ENCODE measurements around the gene SGTB. TPM values are rescaled to one million over a fixed set of nuclear protein-coding genes. Genes with fewer than 3 reads are reported as not detected.
A peak's percentile ranks its signal among the peaks of the same experiment; 100 is the strongest.

Gene SGTB
- total and polyA plus RNA-seq, 5 donors from 2014 or later, result 17.5 to 84.3 (median 23.7) TPM

- no peaks in the 10 kb centered on the region for H3K9me3 Mint-ChIP-seq
- peaks cover 17% of the 10 kb centered on the region for H3K36me3 Mint-ChIP-seq
- no peaks in the 10 kb centered on the region for H3K27me3 ChIP-seq (ENCODE audit: control insufficient read depth, insufficient read depth, low read length)
- ATAC-seq (ENCODE audit: low read depth in 2 of 2) (no peak), DNase-seq (no peak)
- peaks cover 58% of the 10 kb centered on the region for H3K4me1 ChIP-seq (ENCODE audit: control insufficient read depth, insufficient read depth, low read length, poor library complexity, severe bottlenecking)
- peak overlapping the region in 1 of 3 donors; percentile 98 for H3K27ac Mint-ChIP-seq
- no peaks in the 10 kb centered on the region for H3K27me3 Mint-ChIP-seq
- H3K4me1 Mint-ChIP-seq, result peaks cover 13 to 27% (median 20%) of the 10 kb centered on the region in 4 donors
- peak overlapping the region; percentile 91 for H3K27ac ChIP-seq (ENCODE audit: insufficient read depth, low read length, poor library complexity, severe bottlenecking)
- peaks cover 39% of the 10 kb centered on the region for H3K36me3 ChIP-seq (ENCODE audit: control insufficient read depth, insufficient read depth, low read length)
- no peak overlapping the region for H3K4me3 Mint-ChIP-seq
- peak overlapping the region; percentile 98 for H3K4me3 ChIP-seq (ENCODE audit: low read depth, low read length)
- H3K9me3 ChIP-seq (ENCODE audit: control insufficient read depth in 2 of 2, low read length in 2 of 2), result no peaks in the 10 kb centered on the region
Measured at GRCh38 chr5:65718576-65719310, 3.2 kb downstream of the SGTB start.

DNA sequence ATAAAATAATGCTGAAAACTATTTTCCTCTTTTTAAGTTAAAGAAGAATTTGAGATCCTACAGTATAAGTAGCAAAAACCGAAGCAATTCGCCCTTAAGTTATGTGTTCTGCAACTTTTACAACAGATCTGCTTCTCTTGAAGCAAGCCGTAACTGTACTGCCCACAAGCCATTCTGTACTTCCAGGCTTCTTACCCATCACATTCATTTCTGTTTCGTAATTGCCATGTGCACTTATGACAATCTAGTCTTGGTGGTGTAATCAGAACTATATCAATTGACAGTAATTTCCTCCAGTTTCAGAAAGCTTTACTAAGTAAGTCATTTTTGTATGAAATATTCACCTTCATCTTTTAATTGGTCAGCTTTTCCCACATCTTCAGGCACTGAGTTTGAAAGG, 13.8 kb downstream of the SGTB start:
- Histone ChIP-seq H3K4me1 (ENCODE audit: control insufficient read depth, insufficient read depth, low read length, poor library complexity, severe bottlenecking) (peaks cover 4% of the 10 kb centered on the region), H3K27ac (ENCODE audit: insufficient read depth, low read length, poor library complexity, severe bottlenecking) (peak overlapping the region; percentile 14), H3K27me3 (ENCODE audit: control insufficient read depth, insufficient read depth, low read length) (no peaks in the 10 kb centered on the region), H3K9me3 (ENCODE audit: control insufficient read depth in 2 of 2, low read length in 2 of 2) (no peaks in the 10 kb centered on the region), H3K36me3 (ENCODE audit: control insufficient read depth, insufficient read depth, low read length) (peaks cover 90% of the 10 kb centered on the region), H3K4me3 (ENCODE audit: low read depth, low read length) (no peak overlapping the region)
- H3K9me3 Mint-ChIP-seq, result peaks cover 0 to 1% (median 0%) of the 10 kb centered on the region in 7 donors
- peak overlapping the region in 1 of 3 donors; percentile 6 for H3K27ac Mint-ChIP-seq
- no peak overlapping the region for H3K4me3 Mint-ChIP-seq
- no peak for DNase-seq
- H3K27me3 Mint-ChIP-seq, result no peaks in the 10 kb centered on the region
- peaks cover 38% of the 10 kb centered on the region for H3K36me3 Mint-ChIP-seq
- H3K4me1 Mint-ChIP-seq, result peaks cover 13 to 53% (median 30%) of the 10 kb centered on the region in 4 donors
- no peak for ATAC-seq (ENCODE audit: low read depth in 2 of 2)

- Mint-ChIP-seq H3K36me3 (peaks cover 41% of the 10 kb centered on the region), H3K27me3 (no peaks in the 10 kb centered on the region), H3K9me3 (peaks cover 0 to 1% (median 0%) of the 10 kb centered on the region in 7 donors), H3K4me1 (peaks cover 13 to 54% (median 27%) of the 10 kb centered on the region in 4 donors), H3K27ac (no peak overlapping the region), H3K4me3 (no peak overlapping the region)
- H3K27me3 ChIP-seq (ENCODE audit: control insufficient read depth, insufficient read depth, low read length), result no peaks in the 10 kb centered on the region
- no peak overlapping the region for H3K27ac ChIP-seq (ENCODE audit: insufficient read depth, low read length, poor library complexity, severe bottlenecking)
- H3K4me1 ChIP-seq (ENCODE audit: control insufficient read depth, insufficient read depth, low read length, poor library complexity, severe bottlenecking), result no peaks in the 10 kb centered on the region
- H3K4me3 ChIP-seq (ENCODE audit: low read depth, low read length), result no peak overlapping the region
- DNase-seq, result no peak
- ATAC-seq (ENCODE audit: low read depth in 2 of 2), result no peak
- H3K36me3 ChIP-seq (ENCODE audit: control insufficient read depth, insufficient read depth, low read length), result peaks cover 90% of the 10 kb centered on the region
- H3K9me3 ChIP-seq (ENCODE audit: control insufficient read depth in 2 of 2, low read length in 2 of 2), result no peaks in the 10 kb centered on the region
Measured at GRCh38 chr5:65707663-65708062, 14.2 kb downstream of the SGTB start.

GRCh38 chr5:65704621-65705239, 17.2 kb downstream of the SGTB start:
- DNase-seq (no peak), ATAC-seq (ENCODE audit: low read depth in 2 of 2) (no peak)
- no peaks in the 10 kb centered on the region for H3K27me3 Mint-ChIP-seq
- Histone ChIP-seq H3K36me3 (ENCODE audit: control insufficient read depth, insufficient read depth, low read length) (peaks cover 83% of the 10 kb centered on the region), H3K27me3 (ENCODE audit: control insufficient read depth, insufficient read depth, low read length) (no peaks in the 10 kb centered on the region), H3K9me3 (ENCODE audit: control insufficient read depth in 2 of 2, low read length in 2 of 2) (no peaks in the 10 kb centered on the region), H3K27ac (ENCODE audit: insufficient read depth, low read length, poor library complexity, severe bottlenecking) (no peak overlapping the region), H3K4me1 (ENCODE audit: control insufficient read depth, insufficient read depth, low read length, poor library complexity, severe bottlenecking) (no peaks in the 10 kb centered on the region), H3K4me3 (ENCODE audit: low read depth, low read length) (no peak overlapping the region)
- no peak overlapping the region for H3K4me3 Mint-ChIP-seq
- H3K36me3 Mint-ChIP-seq, result peaks cover 33% of the 10 kb centered on the region
- peaks cover 0 to 1% (median 0%) of the 10 kb centered on the region in 7 donors for H3K9me3 Mint-ChIP-seq
- peaks cover 8 to 34% (median 13%) of the 10 kb centered on the region in 4 donors for H3K4me1 Mint-ChIP-seq
- H3K27ac Mint-ChIP-seq, result peak overlapping the region in 1 of 3 donors; percentile 7

DNA sequence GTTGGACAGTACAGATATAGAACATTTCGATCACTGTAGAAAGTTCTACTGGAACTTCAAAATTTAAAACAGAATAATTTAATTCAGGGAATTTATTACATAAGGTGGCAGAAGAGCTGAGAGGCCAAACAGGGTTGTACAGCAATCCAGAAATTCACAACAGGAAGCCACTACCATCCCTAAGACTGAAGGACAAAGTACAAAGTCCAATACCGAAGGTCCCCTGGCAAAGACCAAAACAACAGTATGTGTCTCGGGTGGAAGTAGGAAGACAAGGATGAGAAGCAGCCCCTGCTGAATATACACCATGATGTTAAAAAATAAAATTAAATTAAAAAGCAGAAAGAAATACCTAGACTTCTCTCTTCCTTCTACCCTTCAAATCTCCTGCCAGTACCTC, 19.9 kb downstream of the SGTB start:
- H3K36me3 Mint-ChIP-seq, result peaks cover 46% of the 10 kb centered on the region
- no peak for DNase-seq

DNA sequence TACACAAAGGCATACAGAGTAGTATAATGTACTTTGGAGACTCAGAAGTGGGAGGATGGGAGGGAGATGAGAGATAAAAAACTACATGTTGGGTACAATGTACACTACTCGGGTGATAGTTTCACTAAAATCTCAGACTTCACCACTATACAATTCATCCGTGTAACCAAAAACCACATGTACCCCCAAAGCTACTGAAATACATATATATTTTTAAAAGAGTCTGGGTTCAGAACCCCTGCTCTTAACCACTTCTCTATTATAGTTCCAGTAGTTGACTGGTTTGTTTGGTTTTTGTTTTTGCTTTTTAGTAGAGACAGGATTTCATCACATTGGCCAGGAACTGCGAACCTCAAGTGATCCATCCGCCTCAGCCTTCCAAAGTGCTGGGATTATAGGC, 22.6 kb downstream of the SGTB start:
- peaks cover 38% of the 10 kb centered on the region for H3K36me3 Mint-ChIP-seq
- H3K4me3 ChIP-seq (ENCODE audit: low read depth, low read length), result no peak overlapping the region
- no peak overlapping the region for H3K4me3 Mint-ChIP-seq
- DNase-seq, result no peak
- peaks cover 13 to 16% (median 15%) of the 10 kb centered on the region in 4 donors for H3K4me1 Mint-ChIP-seq
- H3K36me3 ChIP-seq (ENCODE audit: control insufficient read depth, insufficient read depth, low read length), result peaks cover 86% of the 10 kb centered on the region
- H3K27ac ChIP-seq (ENCODE audit: insufficient read depth, low read length, poor library complexity, severe bottlenecking), result no peak overlapping the region
- no peak for ATAC-seq (ENCODE audit: low read depth in 2 of 2)
- H3K27me3 Mint-ChIP-seq, result no peaks in the 10 kb centered on the region
- H3K27ac Mint-ChIP-seq, result no peak overlapping the region
- H3K4me1 ChIP-seq (ENCODE audit: control insufficient read depth, insufficient read depth, low read length, poor library complexity, severe bottlenecking), result no peaks in the 10 kb centered on the region
- H3K9me3 ChIP-seq (ENCODE audit: control insufficient read depth in 2 of 2, low read length in 2 of 2), result no peaks in the 10 kb centered on the region
- peaks cover 0 to 3% (median 0%) of the 10 kb centered on the region in 7 donors for H3K9me3 Mint-ChIP-seq
- H3K27me3 ChIP-seq (ENCODE audit: control insufficient read depth, insufficient read depth, low read length), result no peaks in the 10 kb centered on the region

More for the DNA sequence above, 19.9 kb downstream of the SGTB start:
- Histone ChIP-seq H3K9me3 (ENCODE audit: control insufficient read depth in 2 of 2, low read length in 2 of 2) (no peaks in the 10 kb centered on the region), H3K27me3 (ENCODE audit: control insufficient read depth, insufficient read depth, low read length) (no peaks in the 10 kb centered on the region), H3K27ac (ENCODE audit: insufficient read depth, low read length, poor library complexity, severe bottlenecking) (no peak overlapping the region), H3K4me3 (ENCODE audit: low read depth, low read length) (no peak overlapping the region), H3K4me1 (ENCODE audit: control insufficient read depth, insufficient read depth, low read length, poor library complexity, severe bottlenecking) (no peaks in the 10 kb centered on the region), H3K36me3 (ENCODE audit: control insufficient read depth, insufficient read depth, low read length) (peaks cover 85% of the 10 kb centered on the region)
- Mint-ChIP-seq H3K4me1 (peaks cover 13 to 30% (median 21%) of the 10 kb centered on the region in 4 donors), H3K27me3 (no peaks in the 10 kb centered on the region), H3K9me3 (peaks cover 0 to 3% (median 0%) of the 10 kb centered on the region in 7 donors), H3K4me3 (no peak overlapping the region), H3K27ac (no peak overlapping the region)
- ATAC-seq (ENCODE audit: low read depth in 2 of 2), result no peak

DNA sequence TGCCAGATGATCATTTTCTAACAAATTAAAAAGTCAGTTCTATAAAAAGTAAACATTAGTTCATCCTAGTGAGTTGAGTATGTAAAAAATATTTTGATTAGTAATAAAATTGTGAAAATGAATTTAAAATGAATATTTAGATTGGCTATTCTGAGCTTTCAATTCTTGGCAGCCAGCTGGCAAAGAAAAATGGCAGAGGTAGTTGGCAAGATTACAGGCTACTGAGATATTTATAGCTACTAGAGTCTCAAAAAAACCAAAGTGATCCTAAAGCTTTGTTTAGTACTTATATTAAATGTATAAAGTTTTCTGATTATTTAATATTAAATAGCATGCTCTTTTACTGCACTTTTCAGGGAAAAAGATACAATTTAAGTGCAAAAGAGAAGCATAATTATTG, 25.0 kb downstream of the SGTB start:
- Mint-ChIP-seq H3K9me3 (peaks cover 0 to 3% (median 0%) of the 10 kb centered on the region in 7 donors), H3K36me3 (peaks cover 36% of the 10 kb centered on the region), H3K4me1 (peaks cover 16 to 24% (median 20%) of the 10 kb centered on the region in 4 donors), H3K27me3 (no peaks in the 10 kb centered on the region), H3K27ac (no peak overlapping the region), H3K4me3 (no peak overlapping the region)
- H3K36me3 ChIP-seq (ENCODE audit: control insufficient read depth, insufficient read depth, low read length), result peaks cover 78% of the 10 kb centered on the region
- H3K27me3 ChIP-seq (ENCODE audit: control insufficient read depth, insufficient read depth, low read length), result no peaks in the 10 kb centered on the region
- H3K27ac ChIP-seq (ENCODE audit: insufficient read depth, low read length, poor library complexity, severe bottlenecking), result no peak overlapping the region
- no peaks in the 10 kb centered on the region for H3K9me3 ChIP-seq (ENCODE audit: control insufficient read depth in 2 of 2, low read length in 2 of 2)
- DNase-seq, result no peak
- H3K4me3 ChIP-seq (ENCODE audit: low read depth, low read length), result no peak overlapping the region
- H3K4me1 ChIP-seq (ENCODE audit: control insufficient read depth, insufficient read depth, low read length, poor library complexity, severe bottlenecking), result no peaks in the 10 kb centered on the region
- no peak for ATAC-seq (ENCODE audit: low read depth in 2 of 2)

Measured in CD4-positive, CD25-positive, alpha-beta regulatory T cell (primary cell).